HG02852 (cell line): ENCODE results near the gene EBF3.

Experiments used
- ATAC-seq: cut with Tn5 transposase; IDR thresholded peaks from one replicate; pipeline ENCODE4 v1.9.1; 2021; ENCODE audit warnings: mild to moderate bottlenecking, moderate library complexity; ENCODE audit not compliant: unreplicated experiment

Gene EBF3

GRCh38 chr10:129963641-129964501, at the start of gene EBF3:
Gene EBF3, minus strand, starts transcription at chr10:129964274. Its CDS starts 506 bp downstream, at chr10:129963768.
- no peak for ATAC-seq

GRCh38 chr10:130013335-130014262, 49.5 kb upstream of the EBF3 start:
- ATAC-seq = no peak

GRCh38 chr10:130012129-130012528, 48.1 kb upstream of the EBF3 start:
- no peak for ATAC-seq

- ATAC-seq = no peak
Observed at GRCh38 chr10:130010653-130011052, 46.6 kb upstream of the EBF3 start.

GRCh38 chr10:130009228-130009627, 45.2 kb upstream of the EBF3 start:
- no peak for ATAC-seq

DNA sequence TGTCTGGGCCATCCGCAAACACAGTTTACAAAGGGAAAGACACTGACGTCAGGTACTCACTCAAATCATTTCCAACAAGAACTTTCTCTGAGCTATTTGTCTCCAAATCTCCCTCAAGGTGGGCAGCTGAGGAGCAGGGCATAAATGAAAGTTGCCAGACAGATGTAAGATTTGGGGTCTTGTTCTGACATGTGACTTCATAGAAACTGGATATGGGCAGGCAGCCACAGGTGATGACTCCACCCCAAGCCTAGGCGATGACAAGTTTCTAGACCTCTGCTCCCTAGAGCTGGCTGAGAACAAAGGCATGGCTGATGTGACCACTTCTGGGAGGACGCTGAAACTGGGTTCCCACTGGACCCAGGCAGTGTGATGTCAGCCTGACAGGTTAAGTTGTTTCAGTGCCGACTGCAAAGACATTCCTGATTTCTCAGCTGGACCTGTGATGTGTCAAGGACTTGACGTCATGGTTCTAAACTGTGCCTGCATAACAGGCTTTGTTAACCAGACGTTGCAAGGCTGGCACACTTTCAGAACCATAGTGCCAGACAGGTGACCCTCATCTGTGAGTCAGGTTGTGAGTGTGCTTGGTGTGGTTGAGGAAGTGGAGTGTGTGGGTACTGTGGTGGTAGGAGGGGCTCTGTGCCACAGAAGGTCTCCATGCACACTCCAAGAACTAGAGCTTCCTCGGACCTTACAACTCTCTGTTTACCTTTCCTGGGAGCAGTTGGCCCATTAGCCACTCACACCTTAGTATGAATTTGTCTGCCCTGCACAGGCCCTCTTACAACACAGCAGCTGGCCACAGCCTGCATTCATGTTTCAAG, 39.9 kb upstream of the EBF3 start:
- ATAC-seq = no peak

DNA sequence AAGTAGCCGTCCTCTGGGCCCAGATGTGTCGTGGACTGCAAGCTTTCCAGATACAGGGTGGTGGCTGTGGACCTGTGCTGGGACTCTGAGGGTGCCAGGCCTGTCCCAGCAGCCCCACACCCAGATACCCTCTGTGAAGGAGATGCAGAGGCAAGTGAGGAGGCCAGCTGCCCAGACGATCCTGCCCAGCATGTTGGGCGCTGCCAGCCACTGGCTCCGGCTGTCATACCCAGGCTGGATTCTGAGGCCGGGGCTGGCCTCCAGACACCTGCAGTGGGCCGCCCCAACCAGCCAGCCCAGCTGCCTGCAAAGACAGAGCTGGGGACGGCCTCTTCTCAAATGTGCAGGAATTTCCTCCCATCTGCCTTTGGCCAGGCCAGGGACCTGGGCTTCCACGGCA, 39.1 kb upstream of the EBF3 start:
- ATAC-seq = no peak

DNA sequence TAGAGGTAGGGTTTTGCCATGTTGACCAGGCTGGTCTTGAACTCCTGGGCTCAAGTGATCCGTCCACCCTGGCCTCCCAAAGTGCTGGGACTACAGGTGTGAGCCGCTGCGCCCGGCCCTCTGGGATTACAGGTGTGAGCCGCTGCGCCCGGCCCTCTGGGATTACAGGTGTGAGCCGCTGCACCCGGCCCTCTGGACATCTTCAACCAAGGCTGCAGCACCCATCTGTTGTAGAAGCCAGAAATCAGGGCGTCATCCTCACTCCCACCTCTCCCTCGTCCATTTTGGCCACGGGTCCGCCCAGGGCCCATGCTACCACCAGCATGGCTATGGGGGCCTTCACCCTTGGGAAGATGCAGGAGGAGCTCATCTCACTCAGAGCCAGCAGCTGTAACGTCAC, 38.5 kb upstream of the EBF3 start:
- no peak for ATAC-seq

GRCh38 chr10:130000918-130001317, 36.8 kb upstream of the EBF3 start:
- no peak for ATAC-seq

- ATAC-seq = no peak
Observed at GRCh38 chr10:129999140-129999539, 35.1 kb upstream of the EBF3 start.

- no peak for ATAC-seq
Observed at GRCh38 chr10:129993621-129994020, 29.5 kb upstream of the EBF3 start.

DNA sequence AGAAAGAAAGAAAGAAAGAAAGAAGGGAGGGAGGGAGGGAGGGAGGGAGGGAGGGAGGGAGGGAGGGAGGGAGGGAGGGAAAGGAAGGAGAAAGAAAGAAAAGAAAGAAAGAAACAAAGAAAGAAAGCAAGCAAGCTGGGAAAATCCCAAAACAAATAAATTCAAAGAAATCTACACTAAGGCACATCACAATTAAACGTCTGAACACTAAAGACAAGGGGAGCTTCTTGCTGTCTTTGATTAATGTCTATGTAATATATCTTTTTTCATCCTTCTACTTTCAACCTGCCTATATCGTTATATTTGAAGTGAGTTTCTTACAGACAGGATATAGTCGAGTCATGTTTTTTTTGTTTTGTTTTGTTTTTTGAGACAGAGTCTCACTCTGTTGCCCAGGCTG, 28.3 kb upstream of the EBF3 start:
- no peak for ATAC-seq

DNA sequence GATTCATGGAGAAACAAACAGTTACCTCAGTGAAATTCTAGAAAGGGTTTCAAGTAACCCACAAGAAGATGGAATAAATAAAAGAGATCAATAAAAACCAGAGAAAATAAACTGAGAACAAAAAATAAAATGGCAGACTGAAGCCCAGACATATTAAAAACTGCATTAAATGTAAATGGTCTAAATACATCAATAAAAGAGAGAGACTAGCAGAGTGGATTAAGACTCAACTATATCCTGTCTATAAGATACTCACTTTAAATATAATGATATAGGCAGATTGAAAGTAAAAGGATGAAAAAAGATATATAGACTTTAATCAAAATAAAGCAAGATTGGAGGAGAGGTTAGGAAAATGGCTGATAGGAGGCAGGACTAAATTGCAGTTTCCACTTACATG, 18.8 kb upstream of the EBF3 start:
- ATAC-seq = no peak

- no peak for ATAC-seq
Observed at GRCh38 chr10:129978980-129979379, 14.9 kb upstream of the EBF3 start.

GRCh38 chr10:129978322-129978721, 14.2 kb upstream of the EBF3 start:
- ATAC-seq = no peak

DNA sequence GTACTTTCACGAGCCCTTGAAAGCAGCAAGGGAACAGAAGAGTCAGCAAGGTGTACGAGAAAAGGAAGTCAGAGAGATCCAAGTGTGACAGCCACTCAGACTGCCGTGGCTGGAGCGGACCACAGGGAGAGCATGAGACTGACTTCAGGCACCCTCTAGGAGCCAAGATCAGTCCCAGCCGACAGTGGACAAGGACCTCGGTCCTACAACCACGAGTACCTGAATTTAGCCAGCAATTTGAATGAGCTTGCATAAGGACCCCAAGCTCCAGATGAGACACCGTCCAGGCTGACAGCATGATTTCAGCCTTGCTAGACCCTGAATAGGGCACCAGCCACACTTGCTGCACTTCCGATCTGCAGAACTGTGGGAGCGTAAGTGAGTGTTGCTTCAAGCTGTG, 13.7 kb upstream of the EBF3 start:
- ATAC-seq = no peak

DNA sequence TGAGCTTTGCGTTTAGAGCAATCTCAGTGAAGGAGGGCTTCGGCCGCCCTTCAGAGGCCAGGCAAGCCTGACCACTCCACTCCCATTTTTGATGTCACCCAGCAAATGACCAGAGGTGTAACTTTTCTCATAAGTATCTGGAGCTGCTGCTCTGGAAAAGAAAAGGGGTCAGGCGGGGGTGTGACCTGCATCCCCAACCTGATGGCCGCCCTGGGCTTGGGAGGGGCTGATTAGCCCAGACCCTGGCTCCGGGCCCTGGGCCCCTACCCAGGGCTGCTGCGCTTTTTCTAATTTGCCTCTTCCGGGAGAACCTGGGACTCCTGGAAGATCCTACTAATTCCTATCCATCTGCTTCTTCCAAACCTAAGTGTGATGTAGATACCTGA, 9.6 kb upstream of the EBF3 start:
- ATAC-seq = no peak

DNA sequence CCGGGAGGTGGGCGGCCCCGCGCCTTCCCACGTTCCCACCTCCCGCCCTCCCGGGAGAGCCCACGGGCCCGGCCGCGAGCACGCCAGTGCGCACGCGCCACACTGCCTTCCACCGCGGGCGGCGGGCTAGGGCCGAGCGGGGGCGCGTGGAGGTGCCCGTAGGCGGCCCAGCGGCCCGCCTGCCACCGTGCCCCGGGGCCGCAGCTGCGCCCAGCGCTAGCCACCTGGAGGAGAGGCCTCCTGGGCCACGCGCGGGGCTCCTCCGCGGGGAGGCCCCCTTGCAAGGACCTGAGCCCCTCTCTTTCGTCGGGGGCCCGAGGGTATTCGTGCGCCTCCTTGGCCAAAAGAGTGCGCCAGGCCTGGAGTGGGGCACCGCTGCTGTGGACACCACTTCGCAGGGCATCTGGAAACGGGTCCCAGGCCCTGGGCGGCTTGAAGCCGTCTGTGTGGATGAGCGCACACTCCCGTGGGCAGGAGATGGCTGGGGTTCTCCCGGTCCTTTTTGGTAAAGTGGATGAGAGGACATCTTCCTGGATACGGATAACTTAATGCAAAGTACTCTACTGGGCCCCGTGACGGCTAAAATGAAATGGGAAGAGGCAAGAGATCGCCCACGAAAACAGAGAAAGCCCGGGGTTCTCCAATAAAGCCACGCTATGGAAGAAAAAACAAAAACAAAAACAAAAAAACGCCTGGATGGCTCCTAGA, 9.0 kb upstream of the EBF3 start:
- no peak for ATAC-seq

GRCh38 chr10:129972145-129972965, 8.3 kb upstream of the EBF3 start:
- no peak for ATAC-seq
